ENCODE data around the gene NFYA. TPM values are rescaled to one million over a fixed set of nuclear protein-coding genes. Genes with fewer than 3 reads are reported as not detected.

The NFYA gene
- total RNA-seq, 1 experiment from 2014 or later, result 28.7 TPM

DNA sequence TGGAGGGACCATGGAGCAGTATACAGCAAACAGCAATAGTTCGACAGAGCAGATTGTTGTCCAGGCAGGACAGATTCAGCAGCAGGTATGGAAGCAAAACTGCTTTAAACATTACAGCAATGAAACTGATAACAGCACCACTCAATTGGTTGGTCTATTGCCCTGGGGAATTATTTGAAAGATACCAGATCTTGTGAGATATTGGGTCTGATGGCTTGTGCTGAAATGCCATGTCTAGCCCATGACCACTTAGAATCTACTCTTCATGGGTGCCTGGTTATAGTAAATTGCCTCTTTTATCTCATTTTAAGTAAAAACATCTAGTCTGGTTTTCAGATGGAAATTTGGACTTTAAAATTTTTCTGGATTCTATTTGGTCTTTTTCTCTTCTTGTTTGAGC lies 6.3 kb downstream of the NFYA start:
- Histone ChIP-seq H3K79me2 (ENCODE audit: insufficient read depth, low read length) (peaks cover 88% of the 10 kb centered on the region), H4K20me1 (ENCODE audit: insufficient read depth) (no peaks in the 10 kb centered on the region), H3K27me3 (ENCODE audit: insufficient read depth, low read length) (no peaks in the 10 kb centered on the region), H3K27ac (ENCODE audit: low read depth, low read length) (no peak overlapping the region), H3K36me3 (ENCODE audit: control insufficient read depth in 1 of 2, insufficient read depth in 2 of 2, low read length in 2 of 2) (peaks cover 20 to 26% of the 10 kb centered on the region in 2 experiments), H3K9me3 (ENCODE audit: control insufficient read depth in 1 of 2, insufficient read depth in 1 of 2, low read depth in 1 of 2, low read length in 2 of 2) (no peaks in the 10 kb centered on the region), H2AFZ (ENCODE audit: low read depth, low read length, poor library complexity, severe bottlenecking) (no peak overlapping the region), H3K4me2 (ENCODE audit: low read length) (no peak overlapping the region), H3K9ac (ENCODE audit: low read length) (no peak overlapping the region), H3K4me1 (ENCODE audit: control insufficient read depth in 1 of 2, insufficient read depth in 2 of 2, low read length in 2 of 2) (peaks cover 7 to 8% of the 10 kb centered on the region in 2 experiments; a peak in 3 of 4 replicates), H3K9me2 (ENCODE audit: insufficient read depth) (no peaks in the 10 kb centered on the region), H3K4me3 (replicated peaks in 1 of 2; ENCODE audit: low read depth in 1 of 2, low read length in 2 of 2) (no peak overlapping the region)
- TF ChIP-seq SRF (IDR thresholded peaks at IDR 0.05; ENCODE audit: low read depth), result no peak
- TF ChIP-seq CEBPB (IDR thresholded peaks at IDR 0.05; ENCODE audit: low read depth), result no peak
- TF ChIP-seq EZH2phosphoT487 (IDR thresholded peaks at IDR 0.05; ENCODE audit: borderline replicate concordance), result no peak
- TF ChIP-seq SP1 (IDR thresholded peaks at IDR 0.05; ENCODE audit: low read depth), result no peak
- TF ChIP-seq FOSL1 (IDR thresholded peaks at IDR 0.05; ENCODE audit: low read depth), result no peak
- no peak for TF ChIP-seq EGR1 (IDR thresholded peaks at IDR 0.05; ENCODE audit: low read depth)
- TF ChIP-seq JUND (IDR thresholded peaks at IDR 0.05), result no peak
- no peak for TF ChIP-seq POLR2A (IDR thresholded peaks at IDR 0.05; ENCODE audit: borderline replicate concordance, extremely low read depth, insufficient read depth, insufficient read length)
- no peak for TF ChIP-seq ELF1 (IDR thresholded peaks at IDR 0.05; ENCODE audit: borderline replicate concordance, low read depth)
- TF ChIP-seq SIN3A (IDR thresholded peaks at IDR 0.05; ENCODE audit: low read depth), result no peak
- no peak for TF ChIP-seq YY1 (IDR thresholded peaks at IDR 0.05; ENCODE audit: extremely low read depth, insufficient replicate concordance, low read depth, low read length)
- TF ChIP-seq ZNF274 (IDR thresholded peaks at IDR 0.05; ENCODE audit: low read depth, low read length), result no peak
- ChIA-PET CTCF (no interaction called here), RAD21 (ENCODE audit: low non-redundant PET in 1 of 2, low total read pairs in 2 of 2, uncharacterized antibody in 2 of 2, unreplicated experiment in 2 of 2) (no interaction called here), POLR2A (no interaction called here)
- BruUV-seq (replicated peaks), result no TSS peak
- intact Hi-C loops (cut with micrococcal nuclease), result no loop called here
- ATAC-seq (no peak), DNase-seq (ENCODE audit: low read depth, low spot score) (no peak)

DNA sequence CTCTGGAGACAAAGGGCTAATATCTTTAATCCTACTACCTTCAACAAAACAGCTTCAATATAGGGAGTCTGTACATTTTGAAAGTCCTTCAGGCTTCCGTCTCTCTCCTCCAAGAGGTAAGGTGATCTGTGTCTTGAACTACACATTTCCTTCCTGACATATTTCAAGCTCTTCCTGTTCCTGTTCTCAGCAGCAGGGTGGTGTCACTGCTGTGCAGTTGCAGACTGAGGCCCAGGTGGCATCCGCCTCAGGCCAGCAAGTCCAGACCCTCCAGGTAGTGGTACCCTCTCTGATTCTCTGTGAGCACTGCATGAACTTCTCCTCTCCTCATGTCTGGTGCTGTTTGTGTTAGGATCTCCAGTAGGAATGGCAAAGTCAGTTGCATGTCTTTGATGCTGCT lies 7.8 kb downstream of the NFYA start:
- no peaks in the 10 kb centered on the region for H4K20me1 ChIP-seq (ENCODE audit: insufficient read depth)
- intact Hi-C loops (cut with micrococcal nuclease), result no loop called here
- ChIA-PET POLR2A (no interaction called here), RAD21 (ENCODE audit: low non-redundant PET in 1 of 2, low total read pairs in 2 of 2, uncharacterized antibody in 2 of 2, unreplicated experiment in 2 of 2) (no interaction called here), CTCF (no interaction called here)
- no peak overlapping the region for H3K4me2 ChIP-seq (ENCODE audit: low read length)
- no peak overlapping the region for H3K9ac ChIP-seq (ENCODE audit: low read length)
- ATAC-seq, result no peak
- peaks cover 77% of the 10 kb centered on the region for H3K79me2 ChIP-seq (ENCODE audit: insufficient read depth, low read length)
- no peaks in the 10 kb centered on the region for H3K9me3 ChIP-seq (ENCODE audit: control insufficient read depth in 1 of 2, insufficient read depth in 1 of 2, low read depth in 1 of 2, low read length in 2 of 2)
- H3K27ac ChIP-seq (ENCODE audit: low read depth, low read length), result no peak overlapping the region
- H3K9me2 ChIP-seq (ENCODE audit: insufficient read depth), result no peaks in the 10 kb centered on the region
- DNase-seq (ENCODE audit: low read depth, low spot score), result no peak
- H3K4me1 ChIP-seq (ENCODE audit: control insufficient read depth in 1 of 2, insufficient read depth in 2 of 2, low read length in 2 of 2), result no peaks in the 10 kb centered on the region
- H3K4me3 ChIP-seq (replicated peaks in 1 of 2; ENCODE audit: low read depth in 1 of 2, low read length in 2 of 2), result no peak overlapping the region
- H3K36me3 ChIP-seq (ENCODE audit: control insufficient read depth in 1 of 2, insufficient read depth in 2 of 2, low read length in 2 of 2), result peaks cover 26 to 39% of the 10 kb centered on the region in 2 experiments
- no TSS peak for BruUV-seq (replicated peaks)
- H2AFZ ChIP-seq (ENCODE audit: low read depth, low read length, poor library complexity, severe bottlenecking), result no peak overlapping the region
- no peaks in the 10 kb centered on the region for H3K27me3 ChIP-seq (ENCODE audit: insufficient read depth, low read length)
- TF ChIP-seq ZNF274 (IDR thresholded peaks at IDR 0.05; ENCODE audit: low read depth, low read length) (no peak), EGR1 (IDR thresholded peaks at IDR 0.05; ENCODE audit: low read depth) (no peak), EZH2 (IDR thresholded peaks at IDR 0.05) (no peak), CEBPB (IDR thresholded peaks at IDR 0.05; ENCODE audit: low read depth) (no peak), CBX3 (IDR thresholded peaks at IDR 0.05; ENCODE audit: low read depth) (no peak), FOSL1 (IDR thresholded peaks at IDR 0.05; ENCODE audit: low read depth) (no peak), TCF7L2 (IDR thresholded peaks at IDR 0.05; ENCODE audit: borderline replicate concordance, extremely low read depth, insufficient read depth, insufficient read length) (no peak), ZFX (IDR thresholded peaks at IDR 0.05) (no peak), POLR2A (IDR thresholded peaks at IDR 0.05; ENCODE audit: borderline replicate concordance, extremely low read depth, insufficient read depth, insufficient read length) (no peak), SRF (IDR thresholded peaks at IDR 0.05; ENCODE audit: low read depth) (no peak)
- TF ChIP-seq, protein P1, sequence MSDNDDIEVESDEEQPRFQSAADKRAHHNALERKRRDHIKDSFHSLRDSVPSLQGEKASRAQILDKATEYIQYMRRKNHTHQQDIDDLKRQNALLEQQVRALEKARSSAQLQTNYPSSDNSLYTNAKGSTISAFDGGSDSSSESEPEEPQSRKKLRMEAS (IDR thresholded peaks at IDR 0.05), result no peak
- TF ChIP-seq, protein P2, sequence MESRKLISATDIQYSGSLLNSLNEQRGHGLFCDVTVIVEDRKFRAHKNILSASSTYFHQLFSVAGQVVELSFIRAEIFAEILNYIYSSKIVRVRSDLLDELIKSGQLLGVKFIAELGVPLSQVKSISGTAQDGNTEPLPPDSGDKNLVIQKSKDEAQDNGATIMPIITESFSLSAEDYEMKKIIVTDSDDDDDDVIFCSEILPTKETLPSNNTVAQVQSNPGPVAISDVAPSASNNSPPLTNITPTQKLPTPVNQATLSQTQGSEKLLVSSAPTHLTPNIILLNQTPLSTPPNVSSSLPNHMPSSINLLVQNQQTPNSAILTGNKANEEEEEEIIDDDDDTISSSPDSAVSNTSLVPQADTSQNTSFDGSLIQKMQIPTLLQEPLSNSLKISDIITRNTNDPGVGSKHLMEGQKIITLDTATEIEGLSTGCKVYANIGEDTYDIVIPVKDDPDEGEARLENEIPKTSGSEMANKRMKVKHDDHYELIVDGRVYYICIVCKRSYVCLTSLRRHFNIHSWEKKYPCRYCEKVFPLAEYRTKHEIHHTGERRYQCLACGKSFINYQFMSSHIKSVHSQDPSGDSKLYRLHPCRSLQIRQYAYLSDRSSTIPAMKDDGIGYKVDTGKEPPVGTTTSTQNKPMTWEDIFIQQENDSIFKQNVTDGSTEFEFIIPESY (IDR thresholded peaks at IDR 0.05; ENCODE audit: extremely low read depth, insufficient replicate concordance, low read length), result no peak
- TF ChIP-seq, protein P3, sequence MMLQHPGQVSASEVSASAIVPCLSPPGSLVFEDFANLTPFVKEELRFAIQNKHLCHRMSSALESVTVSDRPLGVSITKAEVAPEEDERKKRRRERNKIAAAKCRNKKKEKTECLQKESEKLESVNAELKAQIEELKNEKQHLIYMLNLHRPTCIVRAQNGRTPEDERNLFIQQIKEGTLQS (IDR thresholded peaks at IDR 0.05), result no peak

Measured in HCT116 (cell line).